Brain microvascular endothelial cell (primary cell): ENCODE measurements around the gene GAL.

Experiments
- DNase-seq: peaks from one replicate; pipeline ENCODE4 v3.0.0-alpha.2; 2020
- H3K27ac ChIP-seq: fragments of 250-450 bp; sonication (Bioruptor Pico); 2 replicates; pipeline ENCODE4 v1.5.1; 2020; ENCODE audit warnings: mild to moderate bottlenecking, moderate library complexity
- H3K27me3 ChIP-seq: fragments of 250-450 bp; sonication (Bioruptor Pico); replicated peaks from 2 replicates; pipeline ENCODE4 v1.5.1; 2020; ENCODE audit warnings: mild to moderate bottlenecking
- H3K36me3 ChIP-seq: fragments of 250-450 bp; sonication (Bioruptor Pico); replicated peaks from 2 replicates; pipeline ENCODE4 v1.5.1; 2020; ENCODE audit warnings: mild to moderate bottlenecking
- H3K4me3 ChIP-seq: 2 replicates; pipeline ENCODE4 v1.5.1; 2011; ENCODE audit warnings: low read depth, mild to moderate bottlenecking, control low read depth, low read length, moderate library complexity
- CTCF ChIP-seq: IDR thresholded peaks from 2 replicates; pipeline ENCODE4 v1.5.1; 2011; ENCODE audit warnings: low read depth, mild to moderate bottlenecking, moderate library complexity, low read length, control low read depth, inconsistent platforms; ENCODE audit errors: missing control alignments
- in situ Hi-C: cut with HindIII; loops from 2 replicates; pipeline ENCODE4 v1.10.0; 2017; ENCODE audit warnings: low sequenced_read_pairs, low pct_ligation_motif_present

Gene GAL

DNA sequence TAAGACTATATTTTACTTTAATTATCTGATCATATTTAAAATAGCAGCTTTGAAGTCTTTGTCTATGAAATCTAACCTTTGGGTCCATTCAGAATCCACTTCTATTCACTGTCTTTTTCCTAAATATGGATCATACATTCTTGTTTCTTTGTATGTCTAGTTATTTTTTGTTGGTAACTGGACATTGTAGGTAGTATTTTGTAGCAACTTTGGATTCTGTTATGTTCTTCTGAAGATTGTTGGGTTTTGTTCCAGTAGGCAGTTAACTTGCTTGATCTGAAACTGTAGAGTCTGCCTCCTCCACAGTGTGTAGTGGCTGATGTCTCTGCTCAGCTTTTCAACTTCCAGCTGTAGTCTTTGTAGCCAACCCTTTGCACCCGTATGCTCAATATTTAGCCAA is 37.5 kb upstream of the GAL start:
- in situ Hi-C loops = loop anchor here (25.0 kb wide), 1 partner anchor 215 kb away; no protein-coding TSS in a partner anchor

DNA sequence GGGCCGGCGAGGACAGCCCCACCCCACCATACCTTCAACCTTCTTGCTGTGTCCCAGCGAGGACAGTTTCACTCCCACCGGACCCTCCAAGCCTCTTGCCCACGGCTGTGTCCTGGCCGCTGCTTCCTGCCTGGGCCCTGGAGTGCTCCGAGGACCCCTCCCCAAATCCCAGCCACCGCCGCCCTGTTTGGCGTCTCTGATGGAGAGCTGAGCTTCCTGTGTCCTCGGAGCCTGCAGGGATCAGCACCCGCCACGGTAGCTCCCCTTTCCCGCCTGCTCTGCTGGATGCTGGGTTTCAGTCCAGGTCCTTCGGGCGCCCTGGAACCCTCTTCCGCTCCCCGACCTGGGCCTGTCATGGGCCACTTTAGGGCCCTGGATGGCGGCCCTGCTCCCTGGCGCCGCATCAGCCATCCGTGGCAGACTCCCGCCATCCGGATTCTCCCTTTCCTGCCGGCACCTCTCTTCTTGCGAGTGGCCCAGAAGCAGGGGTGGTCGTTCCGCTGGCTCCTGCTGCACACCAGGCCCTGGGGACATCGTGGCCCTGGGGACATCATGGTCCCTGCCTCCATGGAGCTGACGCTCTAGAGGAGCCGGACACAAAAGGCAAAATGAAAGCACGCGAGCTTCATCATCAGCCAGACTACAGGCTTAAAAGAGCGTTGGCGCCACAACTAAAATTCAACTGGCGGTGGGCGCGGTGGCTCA is 34.3 kb upstream of the GAL start:
- Histone ChIP-seq H3K36me3 (no peaks in the 10 kb centered on the region), H3K27me3 (peaks cover 31% of the 10 kb centered on the region), H3K27ac (no peak overlapping the region), H3K4me3 (no peak overlapping the region)
- no peak for DNase-seq
- in situ Hi-C loops = loop anchor here (25.0 kb wide), 1 partner anchor 212 kb away; no protein-coding TSS in a partner anchor
- no peak for TF ChIP-seq CTCF

More for the DNA sequence above, 37.5 kb upstream of the GAL start:
- no peaks in the 10 kb centered on the region for H3K36me3 ChIP-seq
- no peak for DNase-seq
- H3K4me3 ChIP-seq = no peak overlapping the region
- no peak for TF ChIP-seq CTCF
- peaks cover 23% of the 10 kb centered on the region for H3K27me3 ChIP-seq
- H3K27ac ChIP-seq = no peak overlapping the region

DNA sequence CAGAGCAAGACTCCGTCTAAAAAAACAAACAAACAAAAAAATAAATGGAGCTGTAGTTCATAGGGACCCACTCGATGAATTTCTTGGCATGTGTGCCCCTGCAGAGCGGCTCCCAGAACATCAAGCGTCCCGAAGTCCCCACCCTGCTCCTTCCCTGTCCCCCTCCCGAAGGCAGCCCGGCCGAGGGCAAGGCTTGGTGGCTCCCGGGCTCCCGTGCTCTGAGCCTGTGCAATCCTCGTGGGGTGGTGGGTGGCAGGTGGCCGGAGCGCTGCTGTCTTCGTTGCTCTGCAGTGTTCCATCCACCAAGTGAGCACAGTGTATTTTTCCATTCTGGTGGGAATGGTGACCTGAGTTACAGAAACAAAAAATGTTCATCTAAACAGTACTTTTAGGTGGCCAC is 33.5 kb upstream of the GAL start:
- in situ Hi-C loops = no loop called here
- Histone ChIP-seq H3K27me3 (peaks cover 38% of the 10 kb centered on the region), H3K36me3 (no peaks in the 10 kb centered on the region), H3K27ac (no peak overlapping the region), H3K4me3 (no peak overlapping the region)
- no peak for DNase-seq
- TF ChIP-seq CTCF = no peak

DNA sequence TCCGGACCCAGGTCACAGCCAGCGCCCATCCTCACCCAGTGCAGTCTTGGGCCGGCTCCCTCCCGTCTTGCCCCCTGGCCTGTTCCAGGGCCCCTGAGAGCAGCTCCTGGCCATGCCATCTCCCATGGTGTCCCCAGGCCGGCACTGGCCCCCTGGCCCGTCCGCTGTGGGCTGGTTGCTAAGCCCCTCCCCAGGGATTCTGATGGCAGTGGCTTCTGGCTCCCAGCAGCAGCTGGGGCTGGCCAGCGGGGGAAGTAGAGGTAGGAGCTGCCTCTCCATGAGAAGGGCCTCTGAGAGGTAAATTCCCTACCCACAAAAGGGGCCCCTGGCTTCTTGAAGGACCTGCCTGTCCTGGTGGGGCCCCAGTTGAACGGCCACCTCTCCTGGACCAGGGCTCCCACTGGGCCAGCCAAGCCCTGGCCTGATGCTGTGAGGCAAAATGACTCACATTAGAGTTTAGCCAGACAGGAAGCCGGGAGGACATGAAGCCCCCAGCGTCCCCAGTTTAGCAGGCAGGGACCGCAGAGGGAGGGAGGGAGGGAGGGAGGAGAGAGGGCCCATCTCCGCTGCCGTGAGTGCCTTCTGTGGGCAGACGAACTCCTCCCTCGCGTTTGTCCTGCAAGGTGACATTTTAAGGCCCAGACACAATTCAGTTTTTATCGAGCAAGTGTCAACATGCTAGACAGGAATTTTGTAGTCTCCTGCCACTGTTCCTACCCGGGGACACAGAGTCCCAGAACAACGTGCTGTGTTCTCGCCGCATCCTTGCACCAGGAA is 32.9 kb upstream of the GAL start:
- Histone ChIP-seq H3K27me3 (peaks cover 44% of the 10 kb centered on the region), H3K36me3 (no peaks in the 10 kb centered on the region), H3K27ac (no peak overlapping the region), H3K4me3 (no peak overlapping the region)
- DNase-seq = peak; percentile 7
- in situ Hi-C loops = no loop called here
- no peak for TF ChIP-seq CTCF

- H3K27me3 ChIP-seq = peaks cover 51% of the 10 kb centered on the region
- no peaks in the 10 kb centered on the region for H3K36me3 ChIP-seq
- no peak for TF ChIP-seq CTCF
- no peak overlapping the region for H3K27ac ChIP-seq
- no peak overlapping the region for H3K4me3 ChIP-seq
- in situ Hi-C loops = no loop called here
- no peak for DNase-seq
Measured at GRCh38 chr11:68651985-68652682, 32.2 kb upstream of the GAL start.
